ENCODE measurements around the gene RNH1. TPM values are rescaled to one million over a fixed set of nuclear protein-coding genes. Genes with fewer than 3 reads are reported as not detected.

The RNH1 gene
- total RNA-seq, 2 donors from 2014 or later, result 185 to 248 TPM

- Histone ChIP-seq H3K4me3 (no peak overlapping the region), H3K9me3 (no peaks in the 10 kb centered on the region), H3K27ac (no peak overlapping the region), H3K27me3 (no peaks in the 10 kb centered on the region), H3K36me3 (peaks cover 1% of the 10 kb centered on the region), H3K4me1 (peaks cover 0 to 15% of the 10 kb centered on the region in 2 donors)
- TF ChIP-seq CTCF (IDR thresholded peaks at IDR 0.05), result no peak
- no peak for DNase-seq (ENCODE audit: low spot score)
Measured at GRCh38 chr11:473962-474785, 32.9 kb downstream of the RNH1 start.

GRCh38 chr11:473415-473814 lies 33.6 kb downstream of the RNH1 start:
- H3K4me3 ChIP-seq, result no peak overlapping the region
- no peak for DNase-seq (ENCODE audit: low spot score)
- H3K27me3 ChIP-seq, result no peaks in the 10 kb centered on the region
- H3K9me3 ChIP-seq, result no peaks in the 10 kb centered on the region
- no peak overlapping the region for H3K27ac ChIP-seq
- H3K4me1 ChIP-seq, result peaks cover 0 to 18% of the 10 kb centered on the region in 2 donors
- no peaks in the 10 kb centered on the region for H3K36me3 ChIP-seq
- no peak for TF ChIP-seq CTCF (IDR thresholded peaks at IDR 0.05)

- DNase-seq (ENCODE audit: low spot score), result no peak
Measured at GRCh38 chr11:472816-473215, 34.2 kb downstream of the RNH1 start.

GRCh38 chr11:472272-472671 lies 34.8 kb downstream of the RNH1 start:
- no peak for DNase-seq (ENCODE audit: low spot score)
- Histone ChIP-seq H3K4me1 (peaks cover 0 to 20% of the 10 kb centered on the region in 2 donors), H3K9me3 (no peaks in the 10 kb centered on the region), H3K4me3 (no peak overlapping the region), H3K27ac (no peak overlapping the region), H3K36me3 (no peaks in the 10 kb centered on the region), H3K27me3 (no peaks in the 10 kb centered on the region)
- TF ChIP-seq CTCF (IDR thresholded peaks at IDR 0.05), result no peak

More at GRCh38 chr11:472816-473215, 34.2 kb downstream of the RNH1 start:
- H3K4me3 ChIP-seq, result no peak overlapping the region
- H3K9me3 ChIP-seq, result no peaks in the 10 kb centered on the region
- peaks cover 0 to 20% of the 10 kb centered on the region in 2 donors for H3K4me1 ChIP-seq
- H3K27me3 ChIP-seq, result no peaks in the 10 kb centered on the region
- no peak for TF ChIP-seq CTCF (IDR thresholded peaks at IDR 0.05)
- no peak overlapping the region for H3K27ac ChIP-seq
- no peaks in the 10 kb centered on the region for H3K36me3 ChIP-seq

GRCh38 chr11:471468-472145 lies 35.4 kb downstream of the RNH1 start:
- Histone ChIP-seq H3K9me3 (no peaks in the 10 kb centered on the region), H3K27ac (no peak overlapping the region), H3K27me3 (no peaks in the 10 kb centered on the region), H3K4me1 (peaks cover 0 to 20% of the 10 kb centered on the region in 2 donors), H3K36me3 (no peaks in the 10 kb centered on the region), H3K4me3 (no peak overlapping the region)
- TF ChIP-seq CTCF (IDR thresholded peaks at IDR 0.05), result no peak
- no peak for DNase-seq (ENCODE audit: low spot score)

All from right atrium auricular region (tissue), 2 donors.